Kasumi-1 (cell line): Measurements from ENCODE around the gene FOLR3.
A peak's percentile ranks its signal among the peaks of the same experiment; 100 is the strongest.
"Not testable (repeated sequence)": the region's sequence is repeated elsewhere in the genome, so short reads cannot be mapped to it uniquely, and the experiment has no call there.

Experiments
- DNase-seq, 2 experiments: peaks; one replicate each; lab custom pipeline; 2025; lab: John Stamatoyannopoulos, UW

Gene FOLR3

DNA sequence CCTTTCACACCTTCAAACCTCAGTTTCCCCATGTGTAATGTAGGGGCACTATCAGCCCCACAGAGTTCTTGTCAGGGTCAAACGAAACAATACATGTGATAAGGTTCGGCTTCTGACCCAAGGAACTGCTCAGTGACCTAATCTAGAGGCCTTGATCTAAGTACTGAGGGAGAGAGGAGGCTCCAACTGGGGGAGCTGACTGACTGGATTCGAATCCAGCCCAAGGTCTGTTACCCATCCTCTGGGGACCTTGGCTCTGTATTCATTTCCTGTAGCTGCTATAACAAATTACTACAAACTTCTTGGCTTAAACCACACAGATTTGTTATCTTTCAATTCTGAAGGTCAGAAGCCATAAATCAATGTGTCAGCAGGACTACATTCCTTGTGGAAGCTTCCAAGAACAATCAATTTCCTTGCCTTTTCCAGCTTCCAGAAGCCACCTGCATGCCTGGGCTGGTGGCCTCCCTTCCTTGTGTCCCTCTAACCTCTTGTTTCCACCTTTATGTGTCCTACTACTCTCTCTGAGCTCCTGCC lies 12.3 kb upstream of the FOLR3 start:
- no peak for DNase-seq

DNA sequence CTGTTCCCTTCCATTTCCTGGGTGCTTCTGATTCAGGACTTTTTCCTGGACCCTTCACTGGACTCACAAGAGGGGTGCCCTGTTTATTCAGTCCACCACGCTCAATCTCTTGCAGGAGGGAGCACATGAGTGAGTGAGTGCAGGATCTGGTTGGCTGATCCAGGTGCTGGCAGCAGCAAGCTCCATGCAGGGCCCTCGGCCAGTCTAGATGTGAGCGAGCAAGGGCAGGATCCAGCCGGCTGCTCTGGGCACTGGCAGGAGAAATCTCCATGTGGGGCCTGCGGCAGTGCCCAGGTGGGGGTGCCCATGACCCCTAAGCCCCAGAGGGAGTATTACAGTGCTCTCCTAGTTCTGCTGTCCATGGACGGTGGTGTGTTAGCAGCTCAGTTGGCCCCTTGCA lies 11.5 kb upstream of the FOLR3 start:
- no peak for DNase-seq

DNA sequence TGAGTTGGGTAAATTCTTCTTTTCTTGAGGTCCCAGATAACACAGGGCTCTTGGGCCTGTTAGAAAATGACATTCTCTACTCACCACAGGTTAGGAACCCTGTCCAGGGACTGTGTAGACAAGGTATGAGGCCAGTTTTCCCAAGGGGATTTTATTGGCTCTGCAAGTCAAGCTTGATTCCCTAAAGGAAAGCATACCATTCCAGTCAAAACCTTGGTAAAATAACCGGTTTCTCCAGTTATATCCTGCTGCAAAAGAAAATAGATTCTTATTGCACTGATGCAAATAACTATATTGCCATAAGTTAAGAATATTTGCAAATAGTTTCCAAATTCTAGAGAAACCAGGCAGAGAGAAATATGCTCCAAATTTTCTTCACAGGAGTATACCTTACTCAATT lies 9.6 kb upstream of the FOLR3 start:
- DNase-seq, result no peak

DNA sequence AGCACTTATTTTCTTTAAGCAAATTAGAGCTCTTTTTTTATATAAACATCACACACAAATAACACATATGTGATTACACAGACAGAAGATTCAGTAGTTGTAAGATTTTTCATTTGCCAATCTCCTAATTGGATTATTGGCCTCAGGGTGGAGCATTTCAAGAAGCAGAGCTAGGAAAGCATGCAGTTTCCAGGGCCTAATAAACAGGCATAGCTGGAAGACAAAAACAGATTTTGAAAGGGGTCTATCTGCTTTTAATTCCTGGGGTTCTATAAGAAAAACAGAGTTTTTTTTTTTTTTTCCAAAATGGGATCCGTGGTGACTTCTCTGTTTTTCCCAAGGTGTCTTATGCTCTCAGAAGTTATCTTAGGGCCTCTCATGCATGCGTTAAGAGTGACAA lies 7.6 kb upstream of the FOLR3 start:
- no peak for DNase-seq

DNA sequence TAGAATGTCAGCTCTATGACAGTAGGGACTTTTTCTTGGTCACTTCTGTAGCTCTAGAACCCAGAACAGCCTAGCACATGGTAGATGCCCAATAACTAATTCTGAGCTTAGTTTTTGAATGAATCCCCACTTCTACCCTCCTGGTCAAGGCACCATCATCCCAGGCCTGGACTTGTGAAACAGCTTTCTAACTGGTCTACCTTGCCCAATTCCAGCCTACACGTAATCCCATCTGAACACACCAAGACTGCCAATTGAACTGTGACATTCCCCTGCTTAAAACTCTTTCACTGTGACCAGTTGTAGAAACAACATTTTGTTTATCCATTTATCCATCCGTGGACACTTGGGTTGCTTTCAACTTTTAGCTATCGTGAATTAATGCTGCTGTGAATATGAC lies 6.1 kb upstream of the FOLR3 start:
- no peak for DNase-seq

DNA sequence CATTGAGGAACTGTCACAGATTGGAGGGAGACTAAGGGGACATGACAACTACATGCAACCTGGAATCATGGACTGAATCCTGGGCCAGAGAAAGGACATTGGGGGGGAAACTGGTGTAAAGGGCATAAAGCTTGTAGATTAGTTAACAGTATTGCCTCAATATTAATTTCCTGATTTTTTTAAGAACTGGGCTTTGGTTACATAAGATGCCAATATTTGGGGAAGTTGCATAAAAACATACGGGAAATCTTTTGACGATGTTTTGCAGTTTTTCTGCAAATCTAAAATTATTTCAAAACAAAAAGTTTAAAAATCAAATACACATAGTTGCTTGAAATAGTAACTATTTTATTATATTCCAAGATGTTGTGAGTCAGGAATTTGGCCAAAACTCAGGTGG lies 2.9 kb upstream of the FOLR3 start:
- peak in 1 of 2 experiments; percentile 13 for DNase-seq

DNA sequence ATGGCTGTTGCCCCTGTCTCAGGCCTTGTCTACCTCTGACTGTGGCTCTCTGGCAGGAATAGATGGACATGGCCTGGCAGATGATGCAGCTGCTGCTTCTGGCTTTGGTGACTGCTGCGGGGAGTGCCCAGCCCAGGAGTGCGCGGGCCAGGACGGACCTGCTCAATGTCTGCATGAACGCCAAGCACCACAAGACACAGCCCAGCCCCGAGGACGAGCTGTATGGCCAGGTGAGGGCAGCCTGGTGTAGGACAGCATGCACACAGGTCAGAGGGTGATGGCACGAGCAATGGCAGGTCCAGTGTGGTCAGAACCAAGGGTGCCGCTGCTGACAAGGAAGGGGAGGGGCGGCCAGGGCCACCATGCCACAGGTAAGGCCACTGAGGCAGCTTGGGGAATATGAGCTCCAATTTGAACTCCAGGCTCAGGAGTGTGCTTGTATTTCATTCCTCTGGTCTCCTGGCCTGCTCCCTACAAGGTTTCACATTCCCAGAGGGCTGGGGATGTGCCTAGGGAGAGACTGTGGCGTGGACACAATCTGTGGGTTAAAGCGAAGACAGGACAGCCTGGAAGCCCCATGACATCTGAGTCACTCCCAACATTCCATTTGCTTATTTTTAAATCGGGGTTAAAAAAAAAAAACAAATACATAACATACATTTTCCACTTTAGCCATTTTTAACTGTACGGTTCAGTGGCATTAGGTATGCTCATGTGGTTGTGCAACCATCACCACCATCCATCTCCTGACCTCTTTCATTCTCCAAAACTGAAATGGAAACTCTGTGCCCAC lies 562 bp downstream of the FOLR3 start:
- DNase-seq, result no peak

DNA sequence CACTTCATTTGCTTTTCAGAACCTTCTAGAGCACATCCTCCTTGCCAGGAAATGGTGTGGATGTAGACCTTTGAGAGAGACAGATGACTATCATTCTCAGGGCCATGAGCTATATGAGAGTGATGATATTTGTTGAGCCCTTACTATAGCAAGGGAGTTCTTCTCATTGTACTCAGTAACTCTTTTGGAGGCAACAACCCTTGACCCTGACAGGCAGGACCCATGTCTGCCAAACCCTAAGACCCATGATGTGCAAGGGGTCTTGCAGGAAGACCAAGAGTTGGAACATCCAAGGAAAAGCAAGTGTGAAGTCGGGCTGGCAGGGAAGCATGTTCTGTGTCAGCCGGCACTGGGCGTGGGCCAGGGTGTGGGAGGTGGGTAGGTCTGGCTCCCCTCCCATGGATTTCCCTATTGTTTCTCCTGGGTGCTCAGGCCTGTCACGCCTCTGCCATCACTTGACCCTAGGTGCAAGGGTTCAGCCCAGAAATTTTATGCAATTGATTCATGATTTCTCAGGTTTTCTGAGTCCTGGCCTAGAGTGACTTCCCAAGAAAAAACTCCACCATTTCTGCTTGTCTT lies 1.2 kb downstream of the FOLR3 start:
- DNase-seq, result no peak

DNA sequence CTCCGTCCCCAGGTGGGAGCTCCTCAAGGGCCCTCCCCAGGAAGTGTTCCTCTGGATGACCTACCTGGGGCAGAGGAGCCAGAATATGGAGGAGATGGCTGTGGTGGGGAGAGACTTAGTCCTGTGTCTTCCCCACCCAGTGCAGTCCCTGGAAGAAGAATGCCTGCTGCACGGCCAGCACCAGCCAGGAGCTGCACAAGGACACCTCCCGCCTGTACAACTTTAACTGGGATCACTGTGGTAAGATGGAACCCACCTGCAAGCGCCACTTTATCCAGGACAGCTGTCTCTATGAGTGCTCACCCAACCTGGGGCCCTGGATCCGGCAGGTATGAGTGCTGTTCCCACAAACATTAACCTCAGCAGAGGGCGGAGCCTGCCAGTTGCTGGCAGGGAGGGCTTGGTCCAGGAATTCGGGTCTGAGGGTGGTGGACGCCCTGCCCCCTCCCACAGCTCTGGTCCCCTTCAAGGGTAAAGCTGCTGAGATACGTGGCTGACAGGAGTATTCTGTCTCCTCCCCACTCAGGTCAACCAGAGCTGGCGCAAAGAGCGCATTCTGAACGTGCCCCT lies 3.4 kb downstream of the FOLR3 start:
- no peak for DNase-seq

DNA sequence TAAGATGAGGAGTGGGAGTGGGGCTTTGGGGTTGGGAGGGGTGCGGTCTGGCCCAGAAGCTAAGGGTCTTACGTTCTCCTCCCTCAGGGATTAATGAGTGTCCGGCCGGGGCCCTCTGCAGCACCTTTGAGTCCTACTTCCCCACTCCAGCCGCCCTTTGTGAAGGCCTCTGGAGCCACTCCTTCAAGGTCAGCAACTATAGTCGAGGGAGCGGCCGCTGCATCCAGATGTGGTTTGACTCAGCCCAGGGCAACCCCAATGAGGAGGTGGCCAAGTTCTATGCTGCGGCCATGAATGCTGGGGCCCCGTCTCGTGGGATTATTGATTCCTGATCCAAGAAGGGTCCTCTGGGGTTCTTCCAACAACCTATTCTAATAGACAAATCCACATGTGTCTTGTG lies 4.0 kb downstream of the FOLR3 start:
- no peak for DNase-seq

DNA sequence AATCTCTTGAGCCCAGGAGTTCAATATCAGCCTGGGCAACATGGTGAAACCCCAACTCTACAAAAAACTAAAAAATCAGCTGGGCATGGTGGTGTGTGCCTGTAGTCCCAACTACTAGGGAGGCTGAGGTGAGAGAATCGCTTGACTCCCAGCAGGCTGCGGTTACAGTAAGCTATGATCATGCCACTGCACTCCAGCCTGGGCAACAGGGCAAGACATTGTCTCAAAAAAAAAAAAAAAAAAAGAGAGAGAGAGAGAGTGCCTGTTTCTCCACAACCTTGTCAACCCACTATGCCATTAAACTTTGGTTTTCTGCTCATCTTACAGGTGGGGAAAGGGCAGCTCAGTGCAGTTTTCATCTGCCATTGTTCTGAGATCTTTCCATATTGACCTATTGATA lies 5.1 kb downstream of the FOLR3 start:
- DNase-seq, result no peak

DNA sequence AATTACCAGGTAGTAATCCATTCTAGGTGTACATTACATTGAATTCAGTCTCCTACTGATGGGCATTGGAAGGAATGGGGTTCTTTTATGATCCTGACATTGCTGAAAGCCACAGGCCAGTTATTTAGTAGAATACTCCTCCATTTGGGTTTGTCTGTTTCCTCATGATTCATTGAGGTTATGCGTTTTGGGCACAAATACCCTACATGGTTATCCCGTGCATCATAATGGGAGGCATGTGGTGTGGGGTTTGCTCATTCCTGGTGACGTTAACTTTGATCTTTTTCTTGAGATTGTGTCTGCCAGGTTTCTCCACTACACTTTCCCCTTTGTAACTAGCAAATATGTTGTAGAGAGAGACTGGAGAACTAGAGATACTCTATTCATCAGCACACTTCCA lies 5.5 kb downstream of the FOLR3 start:
- DNase-seq, result no peak

DNA sequence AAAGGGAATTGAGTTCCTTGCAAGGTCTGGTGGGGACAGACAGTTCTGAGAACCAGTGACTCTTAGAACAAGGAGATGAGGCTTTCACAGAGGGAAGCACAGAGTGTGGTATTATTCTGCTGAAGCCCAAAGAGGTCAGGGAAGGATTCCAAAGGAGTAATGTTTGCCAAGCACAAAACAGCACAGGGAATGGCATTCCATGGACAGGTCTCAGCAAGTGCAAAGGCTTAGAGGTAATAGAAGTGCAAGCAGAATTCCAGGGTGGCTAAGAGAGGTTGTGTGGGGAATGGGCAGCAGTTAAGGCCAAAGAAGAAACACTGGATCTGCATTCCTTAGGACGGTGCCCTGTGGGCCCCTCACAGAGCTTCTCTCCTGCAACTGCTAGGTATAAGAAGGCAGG lies 6.6 kb downstream of the FOLR3 start:
- not testable (repeated sequence) for DNase-seq

DNA sequence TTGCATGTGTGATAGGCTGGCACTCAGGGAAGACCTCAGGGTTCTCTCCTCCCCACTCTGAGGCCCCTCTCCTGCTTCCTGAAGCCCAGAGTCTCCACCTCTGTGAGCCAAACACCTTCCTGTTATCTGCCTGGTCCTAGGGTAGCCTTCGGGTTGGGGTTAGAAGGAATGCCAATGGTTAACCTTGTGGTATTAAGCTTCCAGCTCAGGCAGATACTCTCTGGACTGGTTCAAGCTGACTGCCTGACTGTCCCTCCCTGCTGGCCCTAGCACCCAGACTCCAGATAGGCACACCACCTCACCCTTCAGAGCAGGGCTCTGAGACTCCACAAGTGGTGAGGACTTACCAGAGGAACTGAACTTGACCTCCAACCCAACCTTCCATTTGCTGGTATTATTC lies 7.0 kb downstream of the FOLR3 start:
- DNase-seq, result not testable (repeated sequence)

DNA sequence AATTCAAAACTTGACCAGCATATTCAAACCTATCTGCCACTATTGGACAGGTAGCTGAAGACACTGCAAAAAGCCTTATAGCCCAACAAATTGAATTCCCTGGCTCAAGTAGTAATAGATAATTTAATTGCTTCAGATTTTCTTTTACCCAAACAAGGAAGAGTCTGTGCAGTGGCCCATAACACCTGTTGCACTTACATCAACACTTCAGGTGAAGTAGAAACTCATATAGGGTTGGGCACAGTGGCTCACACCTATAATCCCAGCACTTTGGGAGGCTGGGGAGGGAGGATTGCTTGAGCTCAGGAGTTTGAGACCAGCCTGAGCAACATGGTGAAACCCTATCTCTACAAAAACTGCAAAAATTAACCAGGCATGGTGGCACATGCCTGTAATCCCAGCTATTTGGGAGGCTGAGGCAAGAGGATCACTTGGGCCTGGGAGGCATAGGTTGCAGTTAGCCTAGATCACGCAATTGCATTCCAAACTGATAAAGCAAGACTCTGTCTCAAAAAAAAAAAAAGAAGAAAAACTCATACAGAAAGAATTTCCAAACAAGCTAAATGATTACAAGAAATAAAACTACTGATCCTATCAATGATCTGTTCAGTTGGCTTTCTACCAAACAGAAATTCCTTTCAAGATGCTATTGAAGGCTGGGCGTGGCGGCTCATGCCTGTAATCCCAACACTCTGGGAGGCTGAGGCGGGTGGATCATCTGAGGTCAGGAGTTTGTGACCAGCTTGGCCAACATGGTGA lies 9.5 kb downstream of the FOLR3 start:
- DNase-seq, result no peak

DNA sequence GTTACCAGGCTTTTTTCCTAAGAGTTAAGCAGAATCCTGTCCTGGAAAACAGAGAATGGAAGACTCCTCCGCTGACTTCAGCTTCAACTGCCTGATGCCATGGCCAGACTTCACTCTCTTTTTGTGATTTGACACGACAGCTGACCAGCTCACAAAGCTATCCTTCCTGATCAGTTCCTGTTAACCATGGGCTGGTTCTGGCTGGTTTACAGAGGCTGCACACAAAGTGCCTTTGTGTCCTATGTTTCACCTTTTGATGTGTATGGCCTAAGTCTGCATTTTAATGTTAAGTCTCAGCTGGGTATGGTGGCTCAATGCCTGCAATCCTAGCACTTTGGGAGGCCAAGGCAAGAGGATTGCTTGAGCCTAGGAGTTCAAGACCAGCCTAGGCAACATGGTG lies 11.1 kb downstream of the FOLR3 start:
- no peak for DNase-seq

DNA sequence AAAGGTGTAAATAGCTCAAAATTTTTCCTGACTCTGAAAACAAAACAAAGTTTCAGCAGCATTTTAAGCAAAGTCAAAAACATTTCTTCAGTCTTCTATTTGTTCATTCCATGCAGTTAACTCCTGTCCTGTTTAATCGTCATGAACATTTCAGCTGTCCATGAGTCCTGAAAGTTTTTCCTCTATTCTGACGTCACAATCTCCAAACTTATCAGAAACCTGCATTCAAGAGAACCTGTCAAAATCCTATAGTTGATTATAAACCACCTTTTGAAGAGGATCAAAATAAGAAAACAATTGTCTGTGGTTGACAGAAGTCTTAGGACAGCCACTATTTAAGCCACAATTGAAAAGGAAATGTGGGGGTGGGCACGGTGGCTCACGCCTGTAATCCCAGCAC lies 15.4 kb downstream of the FOLR3 start:
- DNase-seq, result no peak

DNA sequence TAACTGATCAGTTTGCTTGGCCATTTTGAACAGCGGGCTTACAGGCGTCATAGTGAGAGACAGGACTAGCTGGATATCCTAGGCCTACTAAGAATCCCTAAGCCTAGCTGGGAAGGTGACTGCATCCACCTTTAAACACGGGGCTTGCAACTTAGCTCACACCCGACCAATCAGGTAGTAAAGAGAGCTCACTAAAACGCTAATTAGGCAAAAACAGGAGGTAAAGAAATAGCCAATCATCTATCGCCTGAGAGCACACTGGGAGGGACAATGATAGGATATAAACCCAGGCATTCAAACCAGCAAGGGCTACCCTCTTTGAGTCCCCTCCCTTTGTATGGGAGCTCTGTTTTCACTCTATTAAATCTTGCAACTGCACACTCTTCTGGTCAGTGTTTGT lies 18.3 kb downstream of the FOLR3 start:
- DNase-seq, result not testable (repeated sequence)

DNA sequence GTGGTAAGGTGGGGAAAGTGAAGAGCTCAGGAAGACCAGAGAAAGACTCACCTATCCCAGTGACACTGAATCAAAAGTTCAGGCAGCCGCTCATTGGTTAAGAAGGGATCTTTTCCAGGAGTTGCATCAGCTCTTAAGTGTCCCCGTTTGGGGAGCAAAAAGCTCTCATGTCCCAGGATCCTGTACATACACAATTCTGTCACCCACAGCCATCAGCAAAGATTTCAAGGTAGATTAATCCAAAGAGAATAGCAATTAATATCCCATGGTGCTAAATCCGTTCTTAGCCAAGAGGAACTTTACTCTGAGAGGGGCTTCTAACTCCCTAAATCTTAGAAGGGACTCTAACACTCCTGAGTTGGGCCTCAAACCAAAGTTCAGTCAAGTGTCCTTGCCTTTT lies 19.3 kb downstream of the FOLR3 start:
- no peak for DNase-seq

DNA sequence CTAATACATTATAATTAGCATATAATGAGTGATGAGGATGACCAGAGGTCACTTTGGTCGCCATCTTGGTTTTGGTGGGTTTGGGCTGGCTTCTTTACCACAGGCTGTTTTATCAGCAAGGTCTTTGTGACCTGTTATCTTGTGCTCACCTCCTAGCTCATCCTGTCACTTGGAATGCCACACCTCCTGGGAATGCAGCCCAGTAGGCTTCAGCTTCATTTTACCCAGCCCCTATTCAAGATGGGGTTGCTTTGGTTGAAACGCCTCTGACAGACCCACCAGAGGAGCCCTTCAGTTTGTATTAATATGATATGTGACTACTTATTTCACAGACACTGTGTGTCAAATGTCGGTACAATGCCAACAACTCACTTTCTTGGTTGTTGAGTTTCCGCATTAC lies 20.2 kb downstream of the FOLR3 start:
- no peak for DNase-seq

DNA sequence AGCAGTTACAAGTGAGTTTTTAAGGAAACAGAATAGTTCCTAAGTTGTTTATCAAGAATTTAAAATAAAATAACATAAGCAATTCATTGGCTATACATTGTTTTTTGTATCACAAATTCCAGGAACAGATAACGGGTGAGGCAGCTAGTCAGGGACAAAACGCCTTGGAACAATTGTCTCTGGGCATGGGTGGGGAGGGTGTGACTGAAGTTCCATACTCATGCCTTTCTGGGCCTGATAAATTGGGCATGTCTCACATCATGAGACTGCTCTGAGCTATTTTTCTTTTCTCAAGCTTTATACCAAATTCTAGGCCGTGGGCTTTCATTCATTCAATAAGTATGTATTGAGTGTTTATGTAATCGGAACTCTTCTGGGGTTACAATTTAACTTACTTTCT lies 21.6 kb downstream of the FOLR3 start:
- DNase-seq, result no peak

DNA sequence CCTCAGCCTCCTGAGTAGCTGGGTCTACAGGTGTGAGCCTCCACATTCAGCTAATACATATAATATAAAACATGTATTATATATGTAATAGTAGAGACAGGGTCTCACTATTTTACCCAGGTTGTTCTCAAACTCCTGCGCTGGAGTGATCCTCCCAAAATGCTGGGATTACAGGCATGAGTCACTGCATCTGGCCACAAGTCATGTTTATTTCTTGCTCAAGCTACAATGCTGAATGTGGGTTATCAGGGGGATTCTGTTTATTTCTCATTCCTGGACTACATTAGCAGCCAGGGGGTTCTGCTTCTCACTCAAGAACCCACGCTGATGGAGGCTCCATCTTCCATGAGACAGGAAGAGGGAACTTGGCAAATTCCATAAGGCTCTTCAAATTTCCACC lies 24.8 kb downstream of the FOLR3 start:
- DNase-seq, result no peak
